GM12874 (cell line): ENCODE data around the gene AQP9.

Source experiments
- TF ChIP-seq, protein P1 (sequence below): IDR thresholded peaks from 2 replicates; pipeline ENCODE4 v1.5.1; 2011; ENCODE audit warnings: low read depth, mild to moderate bottlenecking, control low read depth, low read length, moderate library complexity; ENCODE audit not compliant: insufficient read depth

AQP9 gene

DNA sequence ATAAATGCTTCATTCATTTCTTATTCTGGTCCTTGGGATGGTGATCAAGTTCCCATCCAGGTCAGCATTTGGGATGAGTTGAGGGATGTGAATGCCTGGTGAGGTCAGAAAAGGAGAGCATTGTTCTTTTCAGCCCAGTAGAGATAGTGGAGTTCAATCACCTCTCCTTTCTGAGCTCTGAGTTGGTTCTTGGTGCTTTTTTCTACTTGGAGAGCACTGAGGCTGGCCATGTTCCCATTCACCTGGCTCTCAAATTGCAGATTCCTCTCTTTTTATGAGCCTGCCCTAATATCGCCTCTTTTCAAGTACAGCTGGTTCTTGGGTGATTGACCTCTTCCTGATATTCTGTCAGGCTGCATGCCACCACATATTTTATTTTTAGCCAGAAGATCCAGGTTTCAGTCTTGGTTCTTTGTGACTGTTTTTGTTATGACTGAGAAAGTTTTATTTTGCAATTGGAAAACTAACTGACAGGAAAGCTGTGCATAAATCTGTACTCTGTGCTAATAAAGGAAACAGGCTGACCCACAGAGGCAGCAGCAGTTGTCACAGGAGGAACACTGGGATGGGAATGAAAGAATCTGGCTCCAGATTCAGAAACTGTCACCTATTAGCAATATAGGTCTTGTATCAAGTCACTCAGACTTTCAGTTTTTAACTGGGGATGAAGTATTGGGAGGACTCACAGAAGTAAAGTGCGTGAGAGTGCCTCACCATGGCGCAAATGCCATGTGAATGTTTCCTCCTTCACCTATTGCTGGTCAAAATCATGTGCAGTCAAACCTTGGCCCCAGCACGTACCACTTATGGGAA lies 10.7 kb downstream of the AQP9 start:
- TF ChIP-seq, protein P1, sequence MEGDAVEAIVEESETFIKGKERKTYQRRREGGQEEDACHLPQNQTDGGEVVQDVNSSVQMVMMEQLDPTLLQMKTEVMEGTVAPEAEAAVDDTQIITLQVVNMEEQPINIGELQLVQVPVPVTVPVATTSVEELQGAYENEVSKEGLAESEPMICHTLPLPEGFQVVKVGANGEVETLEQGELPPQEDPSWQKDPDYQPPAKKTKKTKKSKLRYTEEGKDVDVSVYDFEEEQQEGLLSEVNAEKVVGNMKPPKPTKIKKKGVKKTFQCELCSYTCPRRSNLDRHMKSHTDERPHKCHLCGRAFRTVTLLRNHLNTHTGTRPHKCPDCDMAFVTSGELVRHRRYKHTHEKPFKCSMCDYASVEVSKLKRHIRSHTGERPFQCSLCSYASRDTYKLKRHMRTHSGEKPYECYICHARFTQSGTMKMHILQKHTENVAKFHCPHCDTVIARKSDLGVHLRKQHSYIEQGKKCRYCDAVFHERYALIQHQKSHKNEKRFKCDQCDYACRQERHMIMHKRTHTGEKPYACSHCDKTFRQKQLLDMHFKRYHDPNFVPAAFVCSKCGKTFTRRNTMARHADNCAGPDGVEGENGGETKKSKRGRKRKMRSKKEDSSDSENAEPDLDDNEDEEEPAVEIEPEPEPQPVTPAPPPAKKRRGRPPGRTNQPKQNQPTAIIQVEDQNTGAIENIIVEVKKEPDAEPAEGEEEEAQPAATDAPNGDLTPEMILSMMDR, result no peak

DNA sequence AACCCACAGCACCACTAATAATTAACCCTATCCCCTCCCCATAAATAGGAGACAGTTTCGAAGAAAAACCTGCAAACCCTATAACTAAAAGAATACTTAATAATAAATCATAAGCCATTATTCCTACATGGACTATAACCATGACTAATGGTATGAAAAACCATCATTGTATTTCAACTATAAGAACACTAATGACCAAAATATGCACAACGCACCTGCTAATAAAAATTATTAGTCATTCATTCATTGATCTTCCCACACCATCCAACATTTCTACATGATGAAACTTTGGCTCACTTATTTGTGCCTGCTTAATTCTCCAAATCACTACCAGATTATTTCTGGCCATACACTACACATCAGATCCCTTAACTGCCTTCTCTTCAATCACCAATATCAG lies 16.6 kb downstream of the AQP9 start:
- TF ChIP-seq, protein P1, result no peak

DNA sequence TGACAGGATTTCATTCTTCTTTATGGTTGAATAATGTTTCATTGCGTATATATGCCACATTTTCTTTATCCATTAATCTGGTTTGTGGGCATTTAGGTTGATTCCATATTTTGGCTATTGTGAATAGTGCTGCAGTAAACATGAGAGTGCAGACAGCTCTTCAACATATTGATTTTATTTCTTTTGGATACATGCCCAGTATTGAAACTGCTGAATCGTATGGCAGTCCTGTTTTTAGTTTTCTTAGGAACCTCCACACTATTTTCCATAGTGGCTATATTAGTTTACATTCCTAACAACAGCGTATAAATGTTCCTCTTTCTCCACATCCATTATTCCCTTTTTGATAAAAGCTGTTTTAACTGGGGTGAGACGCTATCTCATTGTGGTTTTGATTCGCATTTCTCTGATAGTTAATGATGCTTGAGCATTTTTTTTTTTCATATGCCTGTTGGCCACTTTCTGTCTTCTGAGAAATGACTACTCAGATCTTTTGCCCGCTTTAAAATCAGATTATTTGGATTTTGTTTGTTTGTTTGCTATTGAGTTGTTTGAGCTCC lies 21.7 kb downstream of the AQP9 start:
- TF ChIP-seq, protein P1, result no peak

DNA sequence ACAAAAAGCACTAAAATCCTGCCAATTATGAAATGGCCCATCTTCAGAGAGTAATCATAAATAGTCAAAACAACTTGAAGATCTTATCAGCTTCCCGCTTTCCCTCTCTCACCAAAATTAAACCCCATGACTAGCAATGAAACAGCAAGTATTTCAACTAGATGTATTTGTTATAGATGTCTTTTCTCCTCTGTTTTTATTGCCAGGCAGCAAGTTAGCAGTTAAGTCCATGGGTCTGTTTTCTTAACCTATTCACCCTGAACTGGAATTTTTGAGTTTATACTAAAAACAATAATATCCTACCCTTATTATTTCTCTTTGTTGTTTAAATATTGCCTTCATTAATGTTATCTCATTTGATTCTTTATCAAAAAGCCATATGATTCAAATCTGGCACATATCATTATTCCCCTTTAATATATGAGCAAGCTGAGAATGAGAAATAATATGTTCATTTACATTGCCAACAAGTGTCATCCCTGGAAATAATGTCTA lies 23.3 kb downstream of the AQP9 start:
- TF ChIP-seq, protein P1, result no peak

DNA sequence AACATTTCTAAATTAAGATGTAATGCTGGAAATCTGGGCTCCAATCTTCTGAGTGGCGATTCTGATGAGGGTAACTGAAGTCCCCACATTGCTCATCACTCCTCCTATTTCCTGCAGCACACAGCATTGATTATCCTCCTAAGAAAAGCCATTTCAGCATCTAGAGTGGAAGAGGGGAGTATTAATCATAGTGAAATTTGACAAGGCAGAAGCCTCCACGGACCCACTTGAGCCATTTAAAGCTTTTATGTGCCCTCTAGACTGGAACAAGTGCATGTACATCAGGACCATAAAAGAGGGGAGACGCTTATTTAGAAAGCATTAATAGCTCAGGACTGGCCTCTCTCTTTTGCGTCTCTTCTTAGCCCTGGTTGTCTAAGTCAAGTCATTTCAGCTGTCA lies 25.8 kb downstream of the AQP9 start:
- TF ChIP-seq, protein P1, result no peak

DNA sequence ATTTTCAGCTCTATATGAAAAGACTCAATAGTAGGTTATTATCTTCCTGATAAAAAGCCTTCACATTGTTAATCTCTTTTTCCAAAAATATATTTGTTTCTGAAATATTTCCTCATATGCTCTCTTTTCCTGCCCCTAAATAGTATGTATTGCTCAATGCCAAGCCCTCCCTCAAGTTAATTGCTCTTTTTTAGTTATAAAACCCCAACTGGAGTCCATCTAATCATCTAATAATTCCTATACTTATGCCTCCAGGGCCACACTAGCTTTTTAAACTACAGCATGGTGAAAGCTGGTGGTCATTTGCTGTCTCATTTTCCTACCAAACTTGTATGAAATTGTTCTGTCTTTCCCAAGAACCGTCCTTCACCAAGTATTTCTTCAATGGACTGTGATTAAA lies 26.7 kb downstream of the AQP9 start:
- TF ChIP-seq, protein P1, result no peak

DNA sequence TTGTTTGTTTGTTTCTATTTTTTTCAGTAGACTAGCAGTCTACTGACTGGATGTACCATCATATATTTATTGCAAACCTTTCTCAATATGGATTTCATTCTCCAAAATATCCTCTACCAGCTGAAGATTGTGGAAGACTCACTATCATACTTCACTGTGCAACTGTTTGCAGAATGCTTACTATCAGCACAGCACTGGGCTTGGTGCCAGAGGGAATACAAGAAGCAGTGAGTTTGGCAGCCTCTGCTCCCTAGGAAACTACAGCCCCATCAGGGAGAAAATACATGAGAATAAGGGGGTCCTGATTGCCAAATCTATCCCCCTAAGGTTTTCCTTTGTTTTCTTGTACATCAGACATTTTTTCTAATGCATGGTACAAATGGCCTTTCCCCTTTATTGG lies 27.5 kb downstream of the AQP9 start:
- TF ChIP-seq, protein P1, result no peak
